Fibroblast of the aortic adventitia (primary cell): ENCODE results near the gene UBLCP1. TPM values are rescaled to one million over a fixed set of nuclear protein-coding genes. Genes with fewer than 3 reads are reported as not detected.
A peak's percentile ranks its signal among the peaks of the same experiment; 100 is the strongest.
"Not testable (repeated sequence)": the region's sequence is repeated elsewhere in the genome, so short reads cannot be mapped to it uniquely, and the experiment has no call there.

Source experiments
- DNase-seq: peaks from one replicate; pipeline ENCODE4 v3.0.0-alpha.2; 2010; ENCODE audit warnings: low read depth
- H3K4me3 ChIP-seq: 2 replicates; pipeline ENCODE4 v1.5.1; 2011; ENCODE audit warnings: low read depth, mild to moderate bottlenecking, control low read depth, low read length, moderate library complexity
- CTCF ChIP-seq: IDR thresholded peaks from 2 replicates; pipeline ENCODE4 v1.5.1; 2011; ENCODE audit warnings: mild to moderate bottlenecking, low read length, control low read depth, inconsistent platforms; ENCODE audit not compliant: insufficient read depth
- total RNA-seq: library from RNA; depleted of rRNA; stranded (reverse); fragments of >200 nt; gene quantifications from 2 replicates; pipeline ENCODE4 v1.2.3, GENCODE V29; 2012; ENCODE audit warnings: low replicate concordance

Gene UBLCP1
- total RNA-seq, 1 donor: 36.5 TPM

- H3K4me3 ChIP-seq: peak overlapping the region; percentile 96
- no peak for TF ChIP-seq CTCF
- DNase-seq: no peak
Observed at GRCh38 chr5:159263569-159263905, 447 bp downstream of the UBLCP1 start.

DNA sequence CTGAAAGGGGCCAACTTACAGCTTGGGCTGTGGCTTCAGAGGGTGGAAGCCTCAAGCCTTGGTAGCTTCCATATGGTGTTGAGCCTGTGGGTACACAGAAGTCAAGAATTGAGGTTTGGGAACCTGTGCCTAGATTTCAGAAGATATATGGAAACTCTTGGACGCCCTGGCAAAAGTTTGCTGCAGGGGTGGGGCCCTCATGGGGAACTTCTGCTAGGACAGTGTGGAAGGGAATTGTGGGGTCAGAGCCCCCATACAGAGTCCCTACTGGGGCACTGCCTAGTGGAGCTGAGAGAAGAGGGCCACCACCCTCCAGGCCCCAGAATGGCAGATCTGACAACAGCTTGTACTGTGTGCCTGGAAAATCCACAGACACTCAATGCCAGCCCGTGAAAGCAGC, 3.7 kb downstream of the UBLCP1 start:
- not testable (repeated sequence) for DNase-seq

GRCh38 chr5:159269723-159270122, 6.6 kb downstream of the UBLCP1 start:
- no peak for DNase-seq
- no peak for TF ChIP-seq CTCF
- H3K4me3 ChIP-seq: no peak overlapping the region

More for the DNA sequence above, 3.7 kb downstream of the UBLCP1 start:
- not testable (repeated sequence) for H3K4me3 ChIP-seq

DNA sequence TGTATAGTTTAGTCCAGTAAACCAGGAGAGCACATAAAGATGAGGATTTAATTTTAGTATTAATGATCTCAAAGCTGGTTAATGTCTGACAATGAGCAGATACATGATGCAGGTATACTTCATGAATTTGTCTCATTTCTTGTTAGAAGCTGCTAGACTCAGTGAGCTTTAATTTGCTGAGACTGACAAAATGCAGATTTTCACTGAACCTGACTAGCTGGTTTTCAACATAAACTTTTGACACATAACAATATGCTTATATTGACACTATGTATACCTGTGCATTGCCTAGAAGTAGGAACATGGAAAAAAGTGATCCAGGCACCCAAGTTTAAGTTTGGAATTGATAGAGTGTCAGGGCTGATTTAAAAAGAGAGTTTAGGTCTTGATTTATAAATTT, 10.8 kb downstream of the UBLCP1 start:
- TF ChIP-seq CTCF: no peak
- no peak for DNase-seq
- H3K4me3 ChIP-seq: no peak overlapping the region

DNA sequence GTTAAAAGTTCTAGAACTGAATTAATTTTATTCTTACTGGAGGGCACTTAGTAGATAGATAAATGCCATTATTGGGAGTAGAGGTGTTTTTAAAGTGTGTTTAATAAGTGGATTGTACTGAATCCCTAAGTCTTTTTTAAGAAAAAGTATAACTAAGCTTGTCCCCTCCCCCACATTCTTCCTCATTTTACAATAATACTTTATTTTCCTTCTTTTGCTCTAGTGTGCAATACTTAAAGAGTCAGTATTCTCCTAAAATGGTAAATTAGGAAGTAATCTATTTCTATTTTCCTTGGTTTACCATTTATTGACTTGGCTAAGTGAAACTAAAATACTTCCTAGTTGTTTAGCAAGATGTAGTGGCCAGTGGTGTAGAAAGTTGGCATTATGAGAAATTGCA, 11.6 kb downstream of the UBLCP1 start:
- no peak for DNase-seq
- H3K4me3 ChIP-seq: no peak overlapping the region
- TF ChIP-seq CTCF: no peak

GRCh38 chr5:159286420-159287035, 23.4 kb downstream of the UBLCP1 start:
- peak; percentile 62 for DNase-seq
- no peak overlapping the region for H3K4me3 ChIP-seq
- TF ChIP-seq CTCF: peak; percentile 42

DNA sequence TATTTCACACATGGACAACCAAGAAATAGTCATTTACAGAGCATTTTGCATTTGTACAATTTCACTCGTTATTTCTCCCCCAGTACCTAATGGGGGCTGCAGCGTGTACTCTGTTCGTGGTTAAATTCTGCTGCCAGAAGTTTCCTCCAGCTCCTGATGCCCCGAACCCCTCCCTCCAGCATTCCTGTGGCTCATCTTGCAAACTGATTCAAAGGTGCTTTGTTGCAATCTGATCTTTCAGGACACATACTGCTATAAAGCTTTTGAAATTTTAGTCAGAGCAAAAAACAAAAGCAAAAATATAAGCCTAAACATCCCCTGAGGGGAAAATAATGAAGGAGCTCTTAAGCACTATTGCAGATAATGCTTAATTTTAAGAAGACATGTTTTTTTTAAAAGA, 27.7 kb downstream of the UBLCP1 start:
- H3K4me3 ChIP-seq: no peak overlapping the region
- no peak for TF ChIP-seq CTCF
- DNase-seq: no peak

- H3K4me3 ChIP-seq: no peak overlapping the region
- no peak for TF ChIP-seq CTCF
- no peak for DNase-seq
Observed at GRCh38 chr5:159294921-159295320, 31.8 kb downstream of the UBLCP1 start.

GRCh38 chr5:159297300-159297699, 34.2 kb downstream of the UBLCP1 start:
- not testable (repeated sequence) for H3K4me3 ChIP-seq, DNase-seq
